GM06990 (cell line): ENCODE results near the gene DSCAML1.

Experiments
- DNase-seq: peaks from one replicate; pipeline ENCODE4 v3.0.0-alpha.2; 2011; ENCODE audit not compliant: insufficient read length; ENCODE audit errors: extremely low read depth
- H3K27me3 ChIP-seq: replicated peaks from 2 replicates; pipeline ENCODE4 v1.6.0; 2011; ENCODE audit warnings: low read length; ENCODE audit not compliant: control insufficient read depth, insufficient read depth
- H3K36me3 ChIP-seq: 2 replicates; pipeline ENCODE4 v1.5.1; 2011; ENCODE audit warnings: low read length; ENCODE audit not compliant: control insufficient read depth, insufficient read depth
- H3K4me3 ChIP-seq: replicated peaks from 2 replicates; pipeline ENCODE4 v1.5.1; 2011; ENCODE audit warnings: low read depth, mild to moderate bottlenecking, control low read depth, low read length
- TF ChIP-seq, protein P1 (sequence below): IDR thresholded peaks from 2 replicates; pipeline ENCODE4 v1.5.1; 2011; ENCODE audit warnings: low read length, control low read depth, mild to moderate bottlenecking, inconsistent platforms; ENCODE audit not compliant: insufficient read depth, poor library complexity, severe bottlenecking

Gene DSCAML1

GRCh38 chr11:117807482-117808327, 10.7 kb upstream of the DSCAML1 start:
- DNase-seq, result no peak
- no peak overlapping the region for H3K4me3 ChIP-seq
- no peaks in the 10 kb centered on the region; the same call in 1 of the 2 replicates for H3K27me3 ChIP-seq
- H3K36me3 ChIP-seq, result no peaks in the 10 kb centered on the region
- TF ChIP-seq, protein P1, sequence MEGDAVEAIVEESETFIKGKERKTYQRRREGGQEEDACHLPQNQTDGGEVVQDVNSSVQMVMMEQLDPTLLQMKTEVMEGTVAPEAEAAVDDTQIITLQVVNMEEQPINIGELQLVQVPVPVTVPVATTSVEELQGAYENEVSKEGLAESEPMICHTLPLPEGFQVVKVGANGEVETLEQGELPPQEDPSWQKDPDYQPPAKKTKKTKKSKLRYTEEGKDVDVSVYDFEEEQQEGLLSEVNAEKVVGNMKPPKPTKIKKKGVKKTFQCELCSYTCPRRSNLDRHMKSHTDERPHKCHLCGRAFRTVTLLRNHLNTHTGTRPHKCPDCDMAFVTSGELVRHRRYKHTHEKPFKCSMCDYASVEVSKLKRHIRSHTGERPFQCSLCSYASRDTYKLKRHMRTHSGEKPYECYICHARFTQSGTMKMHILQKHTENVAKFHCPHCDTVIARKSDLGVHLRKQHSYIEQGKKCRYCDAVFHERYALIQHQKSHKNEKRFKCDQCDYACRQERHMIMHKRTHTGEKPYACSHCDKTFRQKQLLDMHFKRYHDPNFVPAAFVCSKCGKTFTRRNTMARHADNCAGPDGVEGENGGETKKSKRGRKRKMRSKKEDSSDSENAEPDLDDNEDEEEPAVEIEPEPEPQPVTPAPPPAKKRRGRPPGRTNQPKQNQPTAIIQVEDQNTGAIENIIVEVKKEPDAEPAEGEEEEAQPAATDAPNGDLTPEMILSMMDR, result peak; percentile 91

- Histone ChIP-seq H3K36me3 (no peaks in the 10 kb centered on the region), H3K4me3 (no peak overlapping the region), H3K27me3 (no peaks in the 10 kb centered on the region; the same call in 1 of the 2 replicates)
- no peak for DNase-seq
- TF ChIP-seq, protein P1, result no peak
These were observed 9.8 kb upstream of the DSCAML1 start for GRCh38 chr11:117806846-117807245.

DNA sequence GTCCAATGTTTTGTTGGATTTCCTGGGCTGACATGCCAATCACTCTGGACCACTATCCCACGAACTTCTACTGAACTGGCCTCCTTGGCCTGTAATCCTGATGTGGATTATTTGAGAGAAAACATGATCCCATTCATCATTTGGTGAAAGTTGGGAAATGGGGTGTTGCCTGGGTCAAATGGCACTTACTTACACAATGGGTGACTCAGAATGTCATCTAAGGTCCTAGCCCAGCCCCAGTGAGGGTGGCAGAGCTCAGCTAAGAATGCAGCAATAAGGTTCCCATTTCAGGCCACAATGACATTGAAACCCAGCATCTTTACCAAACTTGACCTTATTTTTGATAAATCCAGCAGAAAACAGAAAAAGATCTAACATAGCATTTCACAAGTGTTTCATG, 8.0 kb upstream of the DSCAML1 start:
- no peak overlapping the region for H3K4me3 ChIP-seq
- no peaks in the 10 kb centered on the region for H3K36me3 ChIP-seq
- no peak for DNase-seq
- H3K27me3 ChIP-seq, result no peaks in the 10 kb centered on the region; the same call in 1 of the 2 replicates
- TF ChIP-seq, protein P1, result no peak

DNA sequence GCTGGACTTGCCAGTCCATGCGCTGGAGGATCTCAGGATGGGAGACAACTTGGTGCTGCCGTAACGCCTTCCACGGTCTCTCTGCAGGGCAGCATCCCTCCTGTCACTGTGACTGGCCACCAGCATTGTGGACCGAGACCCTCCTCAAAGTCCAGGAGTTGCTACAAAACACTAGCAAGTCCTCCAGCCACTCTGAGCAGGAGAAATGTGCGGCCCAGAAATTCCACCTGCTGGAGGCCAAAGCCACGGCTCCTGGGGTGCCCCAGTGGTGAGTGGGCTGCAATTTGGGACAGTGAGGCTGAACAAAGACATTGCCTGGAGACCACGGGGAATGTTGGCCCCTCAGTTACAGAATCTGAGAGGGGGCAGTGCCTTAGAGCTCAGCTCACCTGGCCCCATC, 6.9 kb upstream of the DSCAML1 start:
- TF ChIP-seq, protein P1, result no peak
- no peak for DNase-seq
- Histone ChIP-seq H3K36me3 (no peaks in the 10 kb centered on the region), H3K27me3 (no peaks in the 10 kb centered on the region; the same call in 1 of the 2 replicates), H3K4me3 (no peak overlapping the region)

DNA sequence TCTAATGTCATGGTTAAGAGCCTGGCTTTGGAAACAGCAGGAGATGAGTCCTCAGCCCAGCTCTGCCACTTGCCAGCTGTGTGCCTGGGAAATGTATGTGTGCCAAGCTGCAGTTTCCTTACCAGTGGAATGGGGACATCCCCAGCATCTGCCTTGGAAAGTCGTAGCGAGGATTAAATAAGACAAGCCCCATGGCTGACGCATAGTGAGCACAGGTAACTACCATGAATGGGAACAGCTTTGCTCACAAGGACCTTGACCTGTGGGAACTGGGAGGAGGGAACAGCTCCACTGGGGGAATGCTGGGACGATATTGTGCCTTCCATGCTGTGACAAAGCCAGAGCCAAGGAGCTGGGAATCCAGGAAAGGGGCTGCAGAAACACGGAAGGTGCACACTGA, 2.6 kb upstream of the DSCAML1 start:
- H3K27me3 ChIP-seq, result peaks cover 2% of the 10 kb centered on the region

More for the DNA sequence above, 2.6 kb upstream of the DSCAML1 start:
- no peak for DNase-seq
- TF ChIP-seq, protein P1, result no peak
- H3K4me3 ChIP-seq, result no peak overlapping the region
- no peaks in the 10 kb centered on the region for H3K36me3 ChIP-seq
